22Rv1 (cell line): ENCODE data around the gene USP6.

Experiments
- ZFX ChIP-seq: fragments of 450-650 bp; IDR thresholded peaks from 2 replicates; pipeline ENCODE4 v1.6.1; 2017; ENCODE audit warnings: antibody characterized with exemption, borderline replicate concordance
- TF ChIP-seq, protein P1 (sequence below): fragments of 450-650 bp; IDR thresholded peaks from 2 replicates; pipeline ENCODE4 v1.5.1; 2017; ENCODE audit warnings: mild to moderate bottlenecking

- TF ChIP-seq ZFX, result no peak
- TF ChIP-seq, protein P1, sequence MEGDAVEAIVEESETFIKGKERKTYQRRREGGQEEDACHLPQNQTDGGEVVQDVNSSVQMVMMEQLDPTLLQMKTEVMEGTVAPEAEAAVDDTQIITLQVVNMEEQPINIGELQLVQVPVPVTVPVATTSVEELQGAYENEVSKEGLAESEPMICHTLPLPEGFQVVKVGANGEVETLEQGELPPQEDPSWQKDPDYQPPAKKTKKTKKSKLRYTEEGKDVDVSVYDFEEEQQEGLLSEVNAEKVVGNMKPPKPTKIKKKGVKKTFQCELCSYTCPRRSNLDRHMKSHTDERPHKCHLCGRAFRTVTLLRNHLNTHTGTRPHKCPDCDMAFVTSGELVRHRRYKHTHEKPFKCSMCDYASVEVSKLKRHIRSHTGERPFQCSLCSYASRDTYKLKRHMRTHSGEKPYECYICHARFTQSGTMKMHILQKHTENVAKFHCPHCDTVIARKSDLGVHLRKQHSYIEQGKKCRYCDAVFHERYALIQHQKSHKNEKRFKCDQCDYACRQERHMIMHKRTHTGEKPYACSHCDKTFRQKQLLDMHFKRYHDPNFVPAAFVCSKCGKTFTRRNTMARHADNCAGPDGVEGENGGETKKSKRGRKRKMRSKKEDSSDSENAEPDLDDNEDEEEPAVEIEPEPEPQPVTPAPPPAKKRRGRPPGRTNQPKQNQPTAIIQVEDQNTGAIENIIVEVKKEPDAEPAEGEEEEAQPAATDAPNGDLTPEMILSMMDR, result no peak
Observed at GRCh38 chr17:5127910-5128309, 12.1 kb downstream of the USP6 start.
